Cerebellar cortex (tissue), 1 donor: ENCODE results near the gene INPP5K.

ENCODE experiments used
- DNase-seq: peaks from one replicate; pipeline ENCODE4 v3.0.0-alpha.2; 2015; ENCODE audit warnings: low spot score

Gene INPP5K

GRCh38 chr17:1505586-1505985 lies 10.8 kb downstream of the INPP5K start:
- DNase-seq, result no peak

GRCh38 chr17:1504866-1505265 lies 11.5 kb downstream of the INPP5K start:
- no peak for DNase-seq

- DNase-seq, result no peak
These were observed 12.7 kb downstream of the INPP5K start for GRCh38 chr17:1503699-1504098.

GRCh38 chr17:1498869-1499268 lies 17.5 kb downstream of the INPP5K start:
- DNase-seq, result no peak

- DNase-seq, result no peak
These were observed 18.2 kb downstream of the INPP5K start for GRCh38 chr17:1498233-1498632.

GRCh38 chr17:1497831-1498230 lies 18.6 kb downstream of the INPP5K start:
- no peak for DNase-seq

GRCh38 chr17:1496869-1497268 lies 19.5 kb downstream of the INPP5K start:
- no peak for DNase-seq

- peak; percentile 45 for DNase-seq
These were observed 21.0 kb downstream of the INPP5K start for GRCh38 chr17:1495265-1495989.

GRCh38 chr17:1494736-1495253 lies 21.6 kb downstream of the INPP5K start:
- no peak for DNase-seq

- no peak for DNase-seq
These were observed 22.2 kb downstream of the INPP5K start for GRCh38 chr17:1494203-1494602.

GRCh38 chr17:1493291-1493980 lies 23.0 kb downstream of the INPP5K start:
- no peak for DNase-seq

- DNase-seq, result no peak
These were observed 23.9 kb downstream of the INPP5K start, which contains the start of gene MYO1C for GRCh38 chr17:1492249-1493206. MYO1C (minus strand) TSS chr17:1492686; CDS start chr17:1492487, 199 bp downstream.

GRCh38 chr17:1491443-1492248 lies 24.8 kb downstream of the INPP5K start:
- no peak for DNase-seq

- DNase-seq, result peak; percentile 59
These were observed 25.6 kb downstream of the INPP5K start for GRCh38 chr17:1490643-1491442.

- no peak for DNase-seq
These were observed 27.6 kb downstream of the INPP5K start for GRCh38 chr17:1488826-1489270.

GRCh38 chr17:1487939-1488825 lies 28.2 kb downstream of the INPP5K start:
- peak; percentile 74 for DNase-seq

GRCh38 chr17:1486802-1487695 lies 29.4 kb downstream of the INPP5K start:
- DNase-seq, result peak; percentile 43
